Neural progenitor cell (in vitro differentiated cells): ENCODE data around the gene CYP4V2.

ENCODE experiments used
- CTCF ChIP-seq: fragments of 200-600 bp; sonication (generic); IDR thresholded peaks from 2 replicates; pipeline ENCODE4 v1.5.1; 2017; ENCODE audit warnings: antibody characterized with exemption, mild to moderate bottlenecking
- EZH2 ChIP-seq: fragments of 200-600 bp; sonication (generic); IDR thresholded peaks from 2 replicates; pipeline ENCODE4 v1.6.1; 2017; ENCODE audit warnings: antibody characterized with exemption, mild to moderate bottlenecking, moderate library complexity

DNA sequence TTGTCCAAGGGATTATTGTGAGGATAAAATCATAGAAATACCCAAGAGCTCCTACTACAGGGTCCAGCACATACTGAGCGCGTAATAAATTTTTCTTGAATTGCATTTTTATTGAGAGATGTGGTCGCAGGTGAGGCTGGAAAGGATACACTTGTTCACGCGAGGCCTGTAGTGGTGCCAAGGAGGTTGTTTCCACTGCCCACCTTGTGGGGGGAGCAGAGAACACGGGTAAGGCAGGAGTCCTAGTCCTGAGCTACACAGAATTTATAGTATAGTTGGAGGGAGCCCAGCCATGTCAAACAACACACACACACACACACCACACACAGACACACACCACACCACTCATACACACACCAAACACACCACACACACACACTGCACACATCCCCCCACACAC lies 31.8 kb upstream of the CYP4V2 start:
- no peak for TF ChIP-seq CTCF
- TF ChIP-seq EZH2, result no peak
